ENCODE data around the gene DZIP3. TPM values are rescaled to one million over a fixed set of nuclear protein-coding genes. Genes with fewer than 3 reads are reported as not detected.

DZIP3 gene
- total RNA-seq (2014; rRNA removed; shearing (Covaris generic)) = 14.5 and 16.6 TPM in 2 replicates
- total RNA-seq (2022) = 30.9 and 31.8 TPM in 2 replicates
- percentile 74 among the genes with signal in this experiment for Bru-seq, nascent RNA
- BruChase-seq, experiment 1, labeled RNA remaining after a 6-hour chase = percentile 64 among the genes with signal in this experiment
- percentile 68 among the genes with signal in this experiment for BruChase-seq, experiment 2, labeled RNA remaining after a 2-hour chase
- long read RNA-seq, full-length matches to known transcripts = 19 of 56 reads
- long read RNA-seq, partial matches to known transcripts = 8 of 56 reads
- long read RNA-seq, other reads (novel, unspliced or antisense) = 29 of 56 reads

GRCh38 chr3:108589081-108589997, at the start of gene DZIP3, which contains the start of gene CIP2A:
Gene DZIP3, plus strand, starts transcription at chr3:108589722. Its CDS starts 15,685 bp downstream, at chr3:108605407.
Gene CIP2A, minus strand, starts transcription at chr3:108589438. Its CDS starts 63 bp downstream, at chr3:108589375.
- CTCF ChIA-PET (ENCODE audit: unreplicated experiment) = no interaction called here
- peak within 1 kb of the TSS; percentile 93 for H3K4me3 ChIP-seq (ENCODE audit: low read depth, low read length, poor library complexity, severe bottlenecking)
- intact Hi-C loops (cut with micrococcal nuclease; ENCODE audit: unreplicated experiment) = loop anchor here (2.0 to 10.0 kb wide), 4 partner anchors 37 to 1155 kb away; partner anchors contain the start of gene IFT57
- no peaks in the 10 kb centered on the region for H3K9me2 ChIP-seq (ENCODE audit: insufficient read depth, low read length)
- H3K36me3 ChIP-seq (ENCODE audit: insufficient read depth, low read length) = peaks cover 34% of the 10 kb centered on the region
- H3K4me1 ChIP-seq (ENCODE audit: insufficient read depth, low read length, poor library complexity, severe bottlenecking) = peaks cover 40% of the 10 kb centered on the region
- peaks cover 75% of the 10 kb centered on the region for H3K79me2 ChIP-seq (ENCODE audit: insufficient read depth, low read depth, low read length)
- no peak for TF ChIP-seq CTCF (conservative IDR thresholded peaks at IDR 0.05; ENCODE audit: low read length)
- TF ChIP-seq EZH2phosphoT487 (IDR thresholded peaks at IDR 0.05; ENCODE audit: borderline replicate concordance, low read depth, low read length) = no peak
- peak within 1 kb of the TSS; percentile 97 for H3K4me2 ChIP-seq (ENCODE audit: low read length)
- peak within 1 kb of the TSS; percentile 84 for H2AFZ ChIP-seq (ENCODE audit: low read length)
- H4K20me1 ChIP-seq (ENCODE audit: insufficient read depth, low read length) = peaks cover 32% of the 10 kb centered on the region
- DNase-seq (ENCODE audit: low spot score) = peak; percentile 97
- peak within 1 kb of the TSS; percentile 87 for H3K27ac ChIP-seq (ENCODE audit: low read depth, low read length, poor library complexity, severe bottlenecking)
- BruUV-seq (replicated peaks) = TSS peak; percentile 66
- POLR2A ChIA-PET = interaction anchor here (0.6 to 3.7 kb wide), 19 partner anchors 9 to 919 kb away, joined by 3 to 34 read pairs (median 4); no protein-coding TSS in a partner anchor
- H3K9me3 ChIP-seq (ENCODE audit: low read length) = no peaks in the 10 kb centered on the region

DNA sequence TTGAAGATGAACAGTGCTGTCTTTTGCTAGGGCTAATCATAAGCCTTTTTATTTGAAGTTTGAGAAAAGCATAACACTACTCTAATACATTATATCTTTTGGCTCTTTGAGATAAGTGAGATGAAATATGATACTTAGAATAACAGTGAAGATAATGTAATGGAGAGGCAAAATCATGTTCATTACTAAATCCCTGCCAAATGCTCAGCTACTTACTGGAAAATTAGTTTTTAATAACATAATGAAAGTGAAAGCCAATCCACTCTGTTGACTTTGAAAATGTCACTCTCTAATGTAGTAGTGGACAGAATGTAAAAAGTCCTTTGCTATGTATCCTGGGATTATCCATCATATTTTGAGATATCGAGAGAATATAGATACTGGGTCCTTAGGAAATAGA, 43.3 kb upstream of the DZIP3 start:
- Histone ChIP-seq H4K20me1 (ENCODE audit: insufficient read depth, low read length) (no peaks in the 10 kb centered on the region), H3K9me2 (ENCODE audit: insufficient read depth, low read length) (no peaks in the 10 kb centered on the region), H3K4me2 (ENCODE audit: low read length) (no peak overlapping the region), H3K79me2 (ENCODE audit: insufficient read depth, low read depth, low read length) (no peaks in the 10 kb centered on the region), H3K36me3 (ENCODE audit: insufficient read depth, low read length) (peaks cover 93% of the 10 kb centered on the region), H3K27ac (ENCODE audit: low read depth, low read length, poor library complexity, severe bottlenecking) (no peak overlapping the region), H3K9me3 (ENCODE audit: low read length) (no peaks in the 10 kb centered on the region), H3K4me3 (ENCODE audit: low read depth, low read length, poor library complexity, severe bottlenecking) (no peak overlapping the region), H3K4me1 (ENCODE audit: insufficient read depth, low read length, poor library complexity, severe bottlenecking) (no peaks in the 10 kb centered on the region), H2AFZ (ENCODE audit: low read length) (no peak overlapping the region)
- DNase-seq (ENCODE audit: low spot score) = no peak
- intact Hi-C loops (cut with micrococcal nuclease; ENCODE audit: unreplicated experiment) = no loop called here
- TF ChIP-seq CTCF (conservative IDR thresholded peaks at IDR 0.05; ENCODE audit: low read length) (no peak), EZH2phosphoT487 (IDR thresholded peaks at IDR 0.05; ENCODE audit: borderline replicate concordance, low read depth, low read length) (no peak)
- ChIA-PET POLR2A (interaction anchor here (0.6 to 1.3 kb wide), 5 partner anchors 9 to 59 kb away, joined by 3 to 5 read pairs (median 3); partner anchors contain the start of gene DZIP3), CTCF (ENCODE audit: unreplicated experiment) (no interaction called here)
- no TSS peak for BruUV-seq (replicated peaks)
